GM23248 (cell line): ENCODE data around the gene DNAJC22. TPM values are rescaled to one million over a fixed set of nuclear protein-coding genes. Genes with fewer than 3 reads are reported as not detected.
"Not testable (repeated sequence)": the region's sequence is repeated elsewhere in the genome, so short reads cannot be mapped to it uniquely, and the experiment has no call there.

Source experiments
- DNase-seq: peaks from one replicate; pipeline ENCODE4 v3.0.0-alpha.2; 2015
- H2AFZ ChIP-seq: fragments of 200-600 bp; sonication (generic); 2 replicates; pipeline ENCODE4 v1.6.1; 2016; ENCODE audit warnings: antibody characterized with exemption
- H3F3A ChIP-seq: fragments of 200-600 bp; sonication (generic); 2 replicates; pipeline ENCODE4 v1.6.1; 2016; ENCODE audit warnings: mild to moderate bottlenecking, antibody characterized with exemption, mixed run types; ENCODE audit not compliant: insufficient read depth
- H3K27ac ChIP-seq: fragments of 200-600 bp; sonication (generic); 2 replicates; pipeline ENCODE4 v1.5.1; 2016; ENCODE audit warnings: mild to moderate bottlenecking
- H3K27me3 ChIP-seq: fragments of 200-600 bp; sonication (generic); replicated peaks from 2 replicates; pipeline ENCODE4 v1.6.1; 2016; ENCODE audit warnings: mild to moderate bottlenecking; ENCODE audit not compliant: insufficient read depth
- H3K36me3 ChIP-seq: fragments of 200-600 bp; sonication (generic); 2 replicates; pipeline ENCODE4 v1.6.1; 2016; ENCODE audit warnings: low read depth, mild to moderate bottlenecking
- H3K4me1 ChIP-seq: fragments of 200-600 bp; sonication (generic); 2 replicates; pipeline ENCODE4 v1.6.1; 2016; ENCODE audit warnings: mild to moderate bottlenecking; ENCODE audit not compliant: insufficient read depth
- H3K4me2 ChIP-seq: fragments of 200-600 bp; sonication (generic); one replicate; pipeline ENCODE4 v1.6.1; 2016; ENCODE audit warnings: mild to moderate bottlenecking; ENCODE audit not compliant: unreplicated experiment
- H3K4me3 ChIP-seq: fragments of 200-600 bp; sonication (generic); 2 replicates; pipeline ENCODE4 v1.5.1; 2016; ENCODE audit warnings: mild to moderate bottlenecking
- H3K79me2 ChIP-seq: fragments of 200-600 bp; sonication (generic); 2 replicates; pipeline ENCODE4 v1.6.1; 2016; ENCODE audit warnings: mild to moderate bottlenecking; ENCODE audit not compliant: insufficient read depth
- H3K9ac ChIP-seq: fragments of 200-600 bp; sonication (generic); 2 replicates; pipeline ENCODE4 v1.6.1; 2016; ENCODE audit warnings: mild to moderate bottlenecking
- H3K9me2 ChIP-seq: fragments of 200-600 bp; sonication (generic); 2 replicates; pipeline ENCODE4 v1.6.1; 2016; ENCODE audit warnings: mixed run types, mild to moderate bottlenecking, moderate library complexity; ENCODE audit not compliant: insufficient read depth
- H3K9me3 ChIP-seq: fragments of 200-600 bp; sonication (generic); one replicate; pipeline ENCODE4 v1.6.1; 2017; ENCODE audit warnings: low read depth
- H4K20me1 ChIP-seq: fragments of 200-600 bp; sonication (generic); 2 replicates; pipeline ENCODE4 v1.6.0; 2016; ENCODE audit not compliant: insufficient read depth
- EZH2 ChIP-seq: fragments of 200-600 bp; sonication (generic); IDR thresholded peaks from 2 replicates; pipeline ENCODE4 v1.6.1; 2018; ENCODE audit warnings: antibody characterized with exemption, mild to moderate bottlenecking; ENCODE audit not compliant: insufficient read depth, poor library complexity, severe bottlenecking
- EZH2phosphoT487 ChIP-seq: fragments of 200-600 bp; sonication (generic); IDR thresholded peaks from 2 replicates; pipeline ENCODE4 v1.6.1; 2018; ENCODE audit warnings: antibody characterized with exemption, moderate library complexity, mild to moderate bottlenecking, low read depth; ENCODE audit not compliant: insufficient read depth
- WGBS, 2 experiments: methylation state at CpG; one replicate each; pipeline ENCODE4 v1.1.6; 2015 to 2017; ENCODE audit warnings: low lambda C conversion rate in 2 of 2, low coverage in 1 of 2; ENCODE audit errors: missing lambda C conversion rate in 2 of 2; 5-methylcytosine and 5-hydroxymethylcytosine counted together
- in situ Hi-C: fragments of 300-500 bp; cut with MboI; formaldehyde crosslinking; loops from 2 replicates; pipeline ENCODE4 v1.15.0; 2020
- polyA plus RNA-seq: library from polyadenylated mRNA; unstranded; fragments of >200 nt; fragmentation: Nextera tagmentation; extraction: Ambion mirVana; gene quantifications from 2 replicates; pipeline ENCODE4 v1.2.1, GENCODE V29; 2016
- total RNA-seq: library from RNA; depleted of rRNA; stranded (reverse); fragments of >200 nt; shearing (Covaris generic); gene quantifications from 2 replicates; pipeline ENCODE4 v1.2.3, GENCODE V29; 2014

DNAJC22 gene
- total and polyA plus RNA-seq, 2 experiments from 2014 or later, result 0.69 to 2.5 TPM

DNA sequence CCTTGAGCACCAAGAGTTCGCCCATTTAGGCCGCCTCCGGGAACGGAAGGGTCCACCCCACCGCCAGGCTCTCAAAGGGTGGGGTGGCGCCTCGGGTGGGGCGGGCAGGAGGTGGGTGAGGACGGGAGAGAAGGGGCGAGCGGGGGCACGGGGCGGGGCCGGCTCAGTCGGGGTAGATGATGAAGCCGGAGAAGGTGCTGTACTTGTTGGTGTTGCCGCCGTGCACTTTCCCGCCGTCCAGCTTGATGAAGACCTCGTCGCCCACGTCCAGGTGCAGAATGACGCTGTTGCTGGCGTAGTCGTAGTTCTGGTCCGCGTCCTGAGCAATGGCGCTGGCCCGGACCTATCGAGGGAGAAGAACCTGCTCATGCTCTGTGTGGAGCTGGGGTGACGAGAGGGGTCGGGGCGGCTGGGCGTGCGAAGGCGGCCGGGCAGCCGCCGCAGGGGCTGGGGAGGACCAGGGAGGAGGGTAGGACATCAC lies 13.8 kb upstream of the DNAJC22 start:
- Histone ChIP-seq H4K20me1 (no peaks in the 10 kb centered on the region), H3K4me3 (no peak overlapping the region), H2AFZ (no peak overlapping the region), H3K4me1 (0 out of 2 replicates have a peak, but pooled peaks cover 2% of the 10 kb centered on the region), H3K27ac (no peak overlapping the region), H3K36me3 (no peaks in the 10 kb centered on the region), H3K9ac (no peak overlapping the region), H3K27me3 (peaks cover 37% of the 10 kb centered on the region), H3K9me3 (no peaks in the 10 kb centered on the region), H3K9me2 (no peaks in the 10 kb centered on the region), H3K4me2 (no peak overlapping the region), H3F3A (no peaks in the 10 kb centered on the region), H3K79me2 (no peaks in the 10 kb centered on the region)
- 47 to 48% methylated on average over 14 to 40 of the region's 40 CpGs for WGBS, 2 experiments
- DNase-seq, result no peak
- no peak for TF ChIP-seq EZH2
- in situ Hi-C loops, result no loop called here

GRCh38 chr12:49333778-49334177 lies 12.9 kb upstream of the DNAJC22 start:
- H3K9me3 ChIP-seq, H3K4me3 ChIP-seq, DNase-seq, H3F3A ChIP-seq, H3K4me1 ChIP-seq, in situ Hi-C loops, H3K27ac ChIP-seq, H3K9me2 ChIP-seq, H4K20me1 ChIP-seq, H3K9ac ChIP-seq, H3K4me2 ChIP-seq, H3K79me2 ChIP-seq, H2AFZ ChIP-seq, H3K36me3 ChIP-seq: not testable (repeated sequence)
- H3K27me3 ChIP-seq, result peaks cover 37% of the 10 kb centered on the region
- 61 to 62% methylated on average over 20 to 21 of the region's 21 CpGs for WGBS, 2 experiments

DNA sequence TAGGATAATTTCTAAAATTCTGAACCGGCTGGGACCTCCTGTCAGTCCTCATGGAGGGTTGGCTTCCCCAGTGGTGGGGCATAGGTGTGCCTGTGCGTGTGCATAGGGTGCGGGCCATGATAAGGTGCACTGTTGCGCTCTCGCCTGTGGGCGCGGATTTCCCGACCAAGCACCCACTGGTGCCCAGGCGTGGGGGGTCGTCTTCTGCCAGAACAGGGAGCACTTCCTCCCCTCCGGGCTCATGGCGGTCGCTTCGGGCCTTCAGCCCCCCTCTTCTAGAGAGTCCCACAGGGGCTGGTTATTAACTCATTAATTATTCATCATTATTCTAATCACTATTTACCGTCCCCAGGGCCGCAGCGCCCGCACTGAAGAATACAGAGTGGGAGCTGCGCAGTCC lies 12.5 kb upstream of the DNAJC22 start:
- Histone ChIP-seq H3K36me3 (no peaks in the 10 kb centered on the region), H3K27ac (no peak overlapping the region), H4K20me1 (no peaks in the 10 kb centered on the region), H3K27me3 (peaks cover 37% of the 10 kb centered on the region), H3K4me3 (no peak overlapping the region), H3K9me2 (no peaks in the 10 kb centered on the region), H3K4me1 (0 out of 2 replicates have a peak, but pooled peaks cover 2% of the 10 kb centered on the region), H2AFZ (no peak overlapping the region), H3K9ac (no peak overlapping the region), H3F3A (no peaks in the 10 kb centered on the region), H3K4me2 (no peak overlapping the region), H3K79me2 (no peaks in the 10 kb centered on the region), H3K9me3 (no peaks in the 10 kb centered on the region)
- no peak for DNase-seq
- in situ Hi-C loops, result no loop called here
- no peak for TF ChIP-seq EZH2
- TF ChIP-seq EZH2phosphoT487, result no peak
- 61 to 63% methylated on average over 19 of the region's 19 CpGs for WGBS, 2 experiments

DNA sequence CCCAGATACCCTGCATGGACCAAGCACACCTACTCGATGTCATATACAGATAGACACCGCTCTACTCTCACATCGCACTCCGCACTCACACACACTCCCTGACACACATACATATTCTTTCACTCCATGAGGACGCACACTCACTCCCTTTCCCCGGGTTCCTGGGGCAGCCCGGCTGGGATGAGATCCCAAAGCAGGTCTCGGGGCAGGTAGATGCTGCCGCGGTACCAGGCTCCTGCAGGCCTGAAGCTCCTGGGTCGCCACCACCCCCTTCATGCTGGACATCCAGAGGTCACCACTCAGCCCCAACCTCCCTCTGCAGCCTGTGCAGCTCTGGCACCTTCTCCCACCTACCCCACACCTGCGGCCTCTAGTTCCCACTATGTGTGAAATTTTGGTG lies 12.0 kb upstream of the DNAJC22 start:
- Histone ChIP-seq H3K9ac (no peak overlapping the region), H4K20me1 (no peaks in the 10 kb centered on the region), H3K27ac (no peak overlapping the region), H3K9me3 (no peaks in the 10 kb centered on the region), H2AFZ (no peak overlapping the region), H3K79me2 (no peaks in the 10 kb centered on the region), H3K27me3 (peaks cover 37% of the 10 kb centered on the region), H3F3A (no peaks in the 10 kb centered on the region), H3K4me1 (0 out of 2 replicates have a peak, but pooled peaks cover 2% of the 10 kb centered on the region), H3K4me2 (no peak overlapping the region), H3K4me3 (no peak overlapping the region), H3K36me3 (no peaks in the 10 kb centered on the region), H3K9me2 (no peaks in the 10 kb centered on the region)
- DNase-seq, result no peak
- WGBS, 2 experiments, result 44 to 47% methylated on average over 12 of the region's 12 CpGs
- TF ChIP-seq EZH2 (no peak), EZH2phosphoT487 (no peak)
- in situ Hi-C loops, result no loop called here
